ENCODE measurements around the gene CD300LB.
"Not testable (repeated sequence)": the region's sequence is repeated elsewhere in the genome, so short reads cannot be mapped to it uniquely, and the experiment has no call there.

Gene CD300LB

GRCh38 chr17:74525781-74526288 lies 5.4 kb downstream of the CD300LB start:
- DNase-seq: no peak

GRCh38 chr17:74525465-74525725 lies 5.9 kb downstream of the CD300LB start:
- no peak for DNase-seq

- no peak for DNase-seq
Observed at GRCh38 chr17:74524653-74525464, 6.4 kb downstream of the CD300LB start.

- DNase-seq: no peak
Observed at GRCh38 chr17:74523308-74523707, 8.0 kb downstream of the CD300LB start.

- no peak for DNase-seq
Observed at GRCh38 chr17:74522381-74523105, 8.7 kb downstream of the CD300LB start.

GRCh38 chr17:74521701-74522201 lies 9.5 kb downstream of the CD300LB start:
- DNase-seq: peak in 1 of 56 donors; percentile 16

GRCh38 chr17:74520790-74521480 lies 10.3 kb downstream of the CD300LB start:
- DNase-seq: no peak

GRCh38 chr17:74520016-74520434 lies 11.2 kb downstream of the CD300LB start:
- DNase-seq: peak in 1 of 56 donors; percentile 43

GRCh38 chr17:74518413-74518981 lies 12.8 kb downstream of the CD300LB start:
- DNase-seq: not testable (repeated sequence)

- DNase-seq: no peak
Observed at GRCh38 chr17:74516561-74517328, 14.5 kb downstream of the CD300LB start.

GRCh38 chr17:74515941-74516340 lies 15.3 kb downstream of the CD300LB start:
- DNase-seq: no peak

GRCh38 chr17:74514632-74515334 lies 16.5 kb downstream of the CD300LB start:
- DNase-seq: peak in 1 of 56 donors; percentile 81

GRCh38 chr17:74513987-74514631 lies 17.2 kb downstream of the CD300LB start:
- DNase-seq: peak in 5 of 56 donors; percentile 25 to 72 (median 50)

- no peak for DNase-seq
Observed at GRCh38 chr17:74512624-74513091, 18.6 kb downstream of the CD300LB start.

- no peak for DNase-seq
Observed at GRCh38 chr17:74512036-74512435, 19.2 kb downstream of the CD300LB start.

GRCh38 chr17:74508156-74508555 lies 23.1 kb downstream of the CD300LB start:
- no peak for DNase-seq

- not testable (repeated sequence) for DNase-seq
Observed at GRCh38 chr17:74503949-74504348, 27.3 kb downstream of the CD300LB start.

GRCh38 chr17:74502861-74503260 lies 28.4 kb downstream of the CD300LB start:
- no peak for DNase-seq

- no peak for DNase-seq
Observed at GRCh38 chr17:74499992-74500391, 31.3 kb downstream of the CD300LB start.
